Natural killer cell (primary cell): ENCODE data around the gene FOXD2. TPM values are rescaled to one million over a fixed set of nuclear protein-coding genes. Genes with fewer than 3 reads are reported as not detected.

ENCODE experiments used
- ATAC-seq, 3 donors: fragments of 150-1000 bp in 2 of 3; fragments of 200-7000 bp in 1 of 3; cut with Tn5 transposase; 1 replicate in 1 of 3; 2 replicates in 2 of 3; pipeline ENCODE4 v1.10.0; 2021; ENCODE audit warnings: mild to moderate bottlenecking in 2 of 3, moderate library complexity in 2 of 3
- DNase-seq, 2 donors: peaks; one replicate each; pipeline versions ENCODE4 v3.0.0 to v3.0.0-alpha.2; 2013 to 2021; ENCODE audit warnings: mixed read lengths in 1 of 2
- H3K27ac ChIP-seq: one replicate; pipeline ENCODE4 v1.5.1; 2013; ENCODE audit warnings: mild to moderate bottlenecking, low read length
- H3K27me3 ChIP-seq: one replicate; pipeline ENCODE4 v1.6.1; 2013; ENCODE audit warnings: low read length; ENCODE audit not compliant: control insufficient read depth, insufficient read depth
- H3K36me3 ChIP-seq: one replicate; pipeline ENCODE4 v1.6.1; 2013; ENCODE audit warnings: low read length; ENCODE audit not compliant: control insufficient read depth, insufficient read depth
- H3K4me1 ChIP-seq: one replicate; pipeline ENCODE4 v1.6.1; 2013; ENCODE audit warnings: low read length; ENCODE audit not compliant: control insufficient read depth, insufficient read depth
- H3K4me3 ChIP-seq: one replicate; pipeline ENCODE4 v1.5.1; 2013; ENCODE audit warnings: low read length
- H3K9me3 ChIP-seq: one replicate; pipeline ENCODE4 v1.6.1; 2013; ENCODE audit warnings: low read length; ENCODE audit not compliant: control insufficient read depth, insufficient read depth
- H3K27ac Mint-ChIP-seq, 2 donors: one replicate each; pipeline ENCODE4 v1.8.0; 2022; ENCODE audit warnings: mild to moderate bottlenecking in 2 of 2, mixed read lengths in 2 of 2, moderate library complexity in 1 of 2
- H3K27me3 Mint-ChIP-seq, 2 donors: one replicate each; pipeline ENCODE4 v1.8.0; 2022; ENCODE audit warnings: low read depth in 2 of 2, mixed read lengths in 2 of 2
- H3K36me3 Mint-ChIP-seq: one replicate; pipeline ENCODE4 v1.8.0; 2022; ENCODE audit warnings: mixed read lengths
- H3K4me1 Mint-ChIP-seq, 2 donors: one replicate each; pipeline ENCODE4 v1.8.0; 2022; ENCODE audit warnings: mixed read lengths in 2 of 2
- H3K4me3 Mint-ChIP-seq: one replicate; pipeline ENCODE4 v1.8.0; 2022; ENCODE audit warnings: mild to moderate bottlenecking, moderate library complexity, mixed read lengths
- H3K9me3 Mint-ChIP-seq, 2 donors: one replicate each; pipeline ENCODE4 v1.8.0; 2022; ENCODE audit warnings: mixed read lengths in 2 of 2
- WGBS: methylation state at CpG from one replicate; pipeline ENCODE4 v1.1.7; 2013; ENCODE audit warnings: missing lambda C conversion rate; ENCODE audit not compliant: insufficient coverage; 5-methylcytosine and 5-hydroxymethylcytosine counted together
- intact Hi-C: fragments of 100-400 bp; cut with micrococcal nuclease; formaldehyde crosslinking; loops from one replicate; pipeline ENCODE4 v1.14.2; 2022
- total RNA-seq, 4 donors: library from RNA; stranded (reverse); fragments of 120-200 nt in 1 of 4; gene quantifications; one replicate each; pipeline versions ENCODE4 v1.2.3 to v1.2.4, GENCODE V29; 2013 to 2022
- TF ChIP-seq, protein P1 (sequence below): fragments of 200-600 bp; IDR thresholded peaks from one replicate; pipeline ENCODE4 v1.8.0; 2022; ENCODE audit warnings: antibody characterized with exemption

FOXD2 gene
- total RNA-seq, 3 donors from 2014 or later (not counting 1 experiment from before 2014, with no cell fraction given): 0.49 to 1.4 (median 1.1) TPM

DNA sequence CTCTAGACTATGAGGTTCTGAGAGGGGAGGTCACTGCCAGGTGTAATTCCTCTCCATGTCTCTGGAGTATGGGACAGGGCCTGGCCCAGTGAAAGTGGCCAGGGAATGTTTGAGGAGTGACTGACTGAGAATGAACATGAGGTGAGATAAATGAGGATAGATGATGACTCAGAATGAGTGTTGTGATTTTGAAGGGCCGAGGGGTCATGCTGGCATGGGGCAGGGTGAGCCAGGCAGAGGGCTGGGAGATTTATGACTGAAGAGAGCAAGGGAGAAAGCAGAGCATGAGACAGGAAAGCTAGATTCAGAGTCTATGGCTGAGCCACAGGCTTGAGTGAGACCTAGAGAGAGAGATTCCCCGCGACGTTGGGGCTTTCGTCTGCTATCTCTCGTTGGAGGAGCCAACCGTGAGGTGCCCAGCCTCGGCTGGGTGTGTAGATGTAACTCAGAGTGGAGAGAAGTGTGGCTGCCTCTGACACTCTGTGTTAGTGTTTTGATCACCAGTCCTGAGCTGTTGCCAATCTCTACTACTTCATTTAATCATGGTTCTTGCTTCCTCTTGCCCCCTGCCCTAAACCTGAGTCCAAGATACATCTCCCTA lies 50.1 kb downstream of the FOXD2 start:
- WGBS: 89% methylated on average over 8 of the region's 8 CpGs
- intact Hi-C loops: no loop called here
- H3K4me3 ChIP-seq: no peak overlapping the region
- no peaks in the 10 kb centered on the region for H3K4me1 ChIP-seq
- Mint-ChIP-seq H3K9me3 (no peaks in the 10 kb centered on the region), H3K36me3 (no peaks in the 10 kb centered on the region), H3K27me3 (peaks cover 18 to 26% of the 10 kb centered on the region in 2 donors), H3K4me3 (no peak overlapping the region), H3K27ac (no peak overlapping the region), H3K4me1 (no peaks in the 10 kb centered on the region)
- H3K9me3 ChIP-seq: no peaks in the 10 kb centered on the region
- TF ChIP-seq, protein P1, sequence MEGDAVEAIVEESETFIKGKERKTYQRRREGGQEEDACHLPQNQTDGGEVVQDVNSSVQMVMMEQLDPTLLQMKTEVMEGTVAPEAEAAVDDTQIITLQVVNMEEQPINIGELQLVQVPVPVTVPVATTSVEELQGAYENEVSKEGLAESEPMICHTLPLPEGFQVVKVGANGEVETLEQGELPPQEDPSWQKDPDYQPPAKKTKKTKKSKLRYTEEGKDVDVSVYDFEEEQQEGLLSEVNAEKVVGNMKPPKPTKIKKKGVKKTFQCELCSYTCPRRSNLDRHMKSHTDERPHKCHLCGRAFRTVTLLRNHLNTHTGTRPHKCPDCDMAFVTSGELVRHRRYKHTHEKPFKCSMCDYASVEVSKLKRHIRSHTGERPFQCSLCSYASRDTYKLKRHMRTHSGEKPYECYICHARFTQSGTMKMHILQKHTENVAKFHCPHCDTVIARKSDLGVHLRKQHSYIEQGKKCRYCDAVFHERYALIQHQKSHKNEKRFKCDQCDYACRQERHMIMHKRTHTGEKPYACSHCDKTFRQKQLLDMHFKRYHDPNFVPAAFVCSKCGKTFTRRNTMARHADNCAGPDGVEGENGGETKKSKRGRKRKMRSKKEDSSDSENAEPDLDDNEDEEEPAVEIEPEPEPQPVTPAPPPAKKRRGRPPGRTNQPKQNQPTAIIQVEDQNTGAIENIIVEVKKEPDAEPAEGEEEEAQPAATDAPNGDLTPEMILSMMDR: no peak
- no peak for ATAC-seq
- H3K36me3 ChIP-seq: no peaks in the 10 kb centered on the region
- DNase-seq: no peak
- no peaks in the 10 kb centered on the region for H3K27me3 ChIP-seq
- no peak overlapping the region for H3K27ac ChIP-seq

Other genes starting within 250 kb of the FOXD2 start
- gene PDZK1IP1, start 248.0 kb upstream of the FOXD2 start, total RNA-seq: under 1 TPM in 1 of 3 donors, not detected in 2; 0.54 TPM
- gene TAL1, start 205.8 kb upstream of the FOXD2 start, total RNA-seq: 1 to 10 TPM in 2 of 3 donors, under 1 TPM in 1; 0.91 to 6.7 (median 3.5) TPM
- 1 to 10 TPM; 2.1 to 2.9 (median 2.4) TPM for gene STIL, start 123.9 kb upstream of the FOXD2 start, total RNA-seq
- gene CMPK1, start 104.3 kb upstream of the FOXD2 start, total RNA-seq: 10 to 100 TPM; 70.6 to 76.1 (median 74.1) TPM
- not detected for gene FOXE3, start 21.8 kb upstream of the FOXD2 start, total RNA-seq